ENCODE data around the gene KCNJ5. TPM values are rescaled to one million over a fixed set of nuclear protein-coding genes. Genes with fewer than 3 reads are reported as not detected.

The KCNJ5 gene
- total RNA-seq: 1 to 10 TPM in 2 of 4 donors, under 1 TPM in 2; 0.30 to 1.2 (median 0.76) TPM

GRCh38 chr11:128890543-128891368 lies at the start of gene KCNJ5:
KCNJ5 (plus strand) TSS chr11:128891356; CDS start chr11:128911274, 19,918 bp downstream.
- Histone ChIP-seq H3K4me1 (peaks cover 0 to 19% (median 10%) of the 10 kb centered on the region in 4 donors), H3K27me3 (peaks cover 0 to 41% of the 10 kb centered on the region in 2 donors), H3K27ac (peak within 1 kb of the TSS in 2 of 4 donors; percentile 28 to 60), H3K9me3 (no peaks in the 10 kb centered on the region), H3K36me3 (no peaks in the 10 kb centered on the region), H3K4me3 (peak within 1 kb of the TSS; percentile 26 to 63 (median 56))
- 0 to 1% methylated on average over 30 to 64 of the region's 85 CpGs for WGBS, 2 donors
- TF ChIP-seq, protein P1, sequence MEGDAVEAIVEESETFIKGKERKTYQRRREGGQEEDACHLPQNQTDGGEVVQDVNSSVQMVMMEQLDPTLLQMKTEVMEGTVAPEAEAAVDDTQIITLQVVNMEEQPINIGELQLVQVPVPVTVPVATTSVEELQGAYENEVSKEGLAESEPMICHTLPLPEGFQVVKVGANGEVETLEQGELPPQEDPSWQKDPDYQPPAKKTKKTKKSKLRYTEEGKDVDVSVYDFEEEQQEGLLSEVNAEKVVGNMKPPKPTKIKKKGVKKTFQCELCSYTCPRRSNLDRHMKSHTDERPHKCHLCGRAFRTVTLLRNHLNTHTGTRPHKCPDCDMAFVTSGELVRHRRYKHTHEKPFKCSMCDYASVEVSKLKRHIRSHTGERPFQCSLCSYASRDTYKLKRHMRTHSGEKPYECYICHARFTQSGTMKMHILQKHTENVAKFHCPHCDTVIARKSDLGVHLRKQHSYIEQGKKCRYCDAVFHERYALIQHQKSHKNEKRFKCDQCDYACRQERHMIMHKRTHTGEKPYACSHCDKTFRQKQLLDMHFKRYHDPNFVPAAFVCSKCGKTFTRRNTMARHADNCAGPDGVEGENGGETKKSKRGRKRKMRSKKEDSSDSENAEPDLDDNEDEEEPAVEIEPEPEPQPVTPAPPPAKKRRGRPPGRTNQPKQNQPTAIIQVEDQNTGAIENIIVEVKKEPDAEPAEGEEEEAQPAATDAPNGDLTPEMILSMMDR (IDR thresholded peaks at IDR 0.05): no peak
- TF ChIP-seq EP300 (IDR thresholded peaks at IDR 0.05) (no peak), POLR2A (IDR thresholded peaks at IDR 0.05) (no peak)
- DNase-seq (ENCODE audit: low spot score in 2 of 2): no peak

DNA sequence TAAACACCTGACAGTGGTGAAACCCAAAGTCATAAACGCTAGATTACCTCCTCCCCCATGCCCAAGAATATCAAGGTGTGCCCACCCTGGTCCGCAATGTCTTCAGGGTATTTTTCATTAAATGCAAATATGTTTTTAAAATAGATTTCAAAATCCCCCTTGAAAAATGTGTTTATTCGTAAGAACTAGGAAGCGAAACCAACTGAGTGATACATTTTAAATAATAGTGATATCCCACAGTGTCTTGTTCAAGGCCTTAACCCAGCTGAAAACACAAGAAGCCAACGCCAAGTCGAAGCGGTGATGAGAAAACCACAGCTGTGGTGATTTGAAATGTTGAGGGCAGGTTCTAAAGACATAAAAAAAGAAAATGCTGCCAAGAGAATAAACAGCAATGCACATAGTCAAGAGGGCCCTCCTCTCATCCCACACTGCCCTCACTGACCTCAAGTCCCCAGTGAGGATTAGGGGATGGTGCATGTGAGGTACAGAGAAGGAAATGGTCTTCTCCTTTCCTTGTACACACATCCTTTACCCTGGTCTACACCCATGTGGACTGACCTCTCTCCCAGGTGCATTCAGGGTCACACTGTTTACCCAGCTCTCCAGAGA lies 49.6 kb upstream of the KCNJ5 start:
- 71 to 81% methylated on average over 7 of the region's 7 CpGs for WGBS, 2 donors
- no peak for TF ChIP-seq POLR2A (IDR thresholded peaks at IDR 0.05)
- TF ChIP-seq, protein P1 (IDR thresholded peaks at IDR 0.05): no peak
- no peak for TF ChIP-seq EP300 (IDR thresholded peaks at IDR 0.05)

DNA sequence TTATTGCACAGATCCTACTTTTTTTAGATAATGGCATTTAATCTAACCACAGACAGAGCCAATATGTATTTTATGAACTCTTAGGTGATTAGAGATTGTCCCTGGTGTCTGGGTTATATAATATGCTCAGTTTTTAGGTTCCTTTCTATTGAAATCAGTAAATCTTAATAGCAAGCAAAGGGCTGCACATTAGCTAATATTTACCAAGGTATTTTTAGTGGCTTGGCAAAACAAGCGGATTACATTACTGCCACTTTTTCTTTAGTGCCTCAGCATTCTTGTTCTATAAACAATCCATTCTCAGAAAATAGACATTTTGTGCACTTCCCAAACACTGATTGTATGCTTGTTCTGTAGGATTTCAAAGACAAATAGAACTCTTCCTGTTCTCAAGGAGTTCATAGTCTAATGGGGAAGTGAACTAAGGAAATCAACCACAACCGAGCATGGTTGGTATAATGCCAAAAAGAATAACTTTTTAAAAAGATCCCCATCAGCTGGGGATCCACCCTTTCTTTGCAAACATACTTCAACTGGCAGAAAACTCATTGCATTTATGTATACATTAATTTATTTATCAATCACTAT lies 47.9 kb upstream of the KCNJ5 start:
- TF ChIP-seq POLR2A (IDR thresholded peaks at IDR 0.05): no peak
- TF ChIP-seq EP300 (IDR thresholded peaks at IDR 0.05): no peak
- TF ChIP-seq, protein P1 (IDR thresholded peaks at IDR 0.05): no peak
- H3K4me3 ChIP-seq: no peak overlapping the region
- H3K27me3 ChIP-seq: no peaks in the 10 kb centered on the region
- no peaks in the 10 kb centered on the region for H3K36me3 ChIP-seq
- H3K27ac ChIP-seq: no peak overlapping the region
- no peaks in the 10 kb centered on the region for H3K4me1 ChIP-seq
- DNase-seq (ENCODE audit: low spot score in 2 of 2): no peak
- H3K9me3 ChIP-seq: no peaks in the 10 kb centered on the region
- 44 to 46% methylated on average over 2 of the region's 2 CpGs for WGBS, 2 donors

More for the DNA sequence above, 49.6 kb upstream of the KCNJ5 start:
- H3K4me3 ChIP-seq: no peak overlapping the region
- H3K4me1 ChIP-seq: no peaks in the 10 kb centered on the region
- H3K36me3 ChIP-seq: no peaks in the 10 kb centered on the region
- H3K27me3 ChIP-seq: no peaks in the 10 kb centered on the region
- DNase-seq (ENCODE audit: low spot score in 2 of 2): no peak
- H3K9me3 ChIP-seq: no peaks in the 10 kb centered on the region
- no peak overlapping the region for H3K27ac ChIP-seq

GRCh38 chr11:128845334-128845780 lies 45.8 kb upstream of the KCNJ5 start:
- no peaks in the 10 kb centered on the region for H3K4me1 ChIP-seq
- no peak overlapping the region for H3K4me3 ChIP-seq
- no peak for DNase-seq (ENCODE audit: low spot score in 2 of 2)
- no peaks in the 10 kb centered on the region for H3K27me3 ChIP-seq
- TF ChIP-seq, protein P1 (IDR thresholded peaks at IDR 0.05): no peak
- TF ChIP-seq POLR2A (IDR thresholded peaks at IDR 0.05) (no peak), EP300 (IDR thresholded peaks at IDR 0.05) (no peak)
- H3K27ac ChIP-seq: no peak overlapping the region
- no peaks in the 10 kb centered on the region for H3K9me3 ChIP-seq
- 82 to 90% methylated on average over 2 of the region's 2 CpGs for WGBS, 2 donors
- no peaks in the 10 kb centered on the region for H3K36me3 ChIP-seq

Measured in tibial nerve (tissue), 4 donors.